Activated T-helper 1 cell treated with anti-CD3 and anti-CD28 coated beads, Interleukin-12 subunit alpha, Interleukin-12 subunit beta, Interleukin-2, Interleukin-4 antibody, amounts not matched to agents 30 ng/mL and 10 ng/mL and 1 ng/mL, durations not matched to agents 14 hours and 24 hours and 36 hours (primary cell): ENCODE measurements around the gene SLC25A11. TPM values are rescaled to one million over a fixed set of nuclear protein-coding genes. Genes with fewer than 3 reads are reported as not detected.

ENCODE experiments used
- DNase-seq: peaks from one replicate; pipeline ENCODE4 v3.0.0; 2021; ENCODE audit warnings: low spot score
- H3K27ac Mint-ChIP-seq: one replicate; pipeline ENCODE4 v1.8.0; 2021; ENCODE audit warnings: mild to moderate bottlenecking, mixed read lengths
- H3K27me3 Mint-ChIP-seq: one replicate; pipeline ENCODE4 v1.8.0; 2022; ENCODE audit warnings: mild to moderate bottlenecking, moderate library complexity, mixed read lengths; ENCODE audit not compliant: insufficient read depth
- H3K36me3 Mint-ChIP-seq: one replicate; pipeline ENCODE4 v1.8.0; 2021; ENCODE audit warnings: low read depth, mixed read lengths
- H3K4me1 Mint-ChIP-seq: one replicate; pipeline ENCODE4 v1.8.0; 2021; ENCODE audit warnings: low read depth, mixed read lengths
- H3K4me3 Mint-ChIP-seq: one replicate; pipeline ENCODE4 v1.8.0; 2021; ENCODE audit warnings: mild to moderate bottlenecking, moderate library complexity, mixed read lengths
- H3K9me3 Mint-ChIP-seq: one replicate; pipeline ENCODE4 v1.8.0; 2021; ENCODE audit warnings: mixed read lengths
- intact Hi-C: fragments of 100-400 bp; cut with micrococcal nuclease; formaldehyde crosslinking; loops from one replicate; pipeline ENCODE4 v1.15.1; 2024
- total RNA-seq: library from RNA; stranded (reverse); gene quantifications from 2 replicates; pipeline ENCODE4 v1.2.3, GENCODE V29; 2022

Gene SLC25A11
- total RNA-seq, 1 donor from 2014 or later, result 116 TPM

DNA sequence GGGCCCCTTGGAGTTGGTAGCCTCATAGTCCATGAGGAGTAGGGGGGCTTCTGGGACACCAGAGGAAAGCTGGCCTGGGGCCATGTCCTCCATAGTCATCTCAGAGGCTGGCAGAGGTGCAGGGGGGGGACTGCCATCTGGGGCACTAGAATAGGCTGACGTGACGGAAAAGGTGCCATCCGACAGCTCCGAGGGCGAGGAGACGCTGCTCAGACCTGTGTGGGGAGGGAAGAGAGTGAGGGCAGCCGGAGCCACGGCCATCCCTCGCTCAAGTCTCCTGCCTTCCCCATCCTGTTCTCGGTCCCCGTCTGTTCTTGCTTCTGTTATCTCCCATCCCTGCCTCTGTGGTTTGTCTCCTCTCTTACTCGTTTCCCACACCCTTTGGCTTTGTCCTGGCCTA, 32.5 kb upstream of the SLC25A11 start:
- Mint-ChIP-seq H3K36me3 (peaks cover 51% of the 10 kb centered on the region), H3K27me3 (no peaks in the 10 kb centered on the region), H3K4me1 (peaks cover 27% of the 10 kb centered on the region), H3K4me3 (no peak overlapping the region), H3K9me3 (no peaks in the 10 kb centered on the region), H3K27ac (peak overlapping the region; percentile 19)
- intact Hi-C loops, result no loop called here
- DNase-seq, result no peak

GRCh38 chr17:4971826-4972225, 32.0 kb upstream of the SLC25A11 start:
- H3K4me3 Mint-ChIP-seq, result no peak overlapping the region
- H3K4me1 Mint-ChIP-seq, result peaks cover 27% of the 10 kb centered on the region
- no peaks in the 10 kb centered on the region for H3K27me3 Mint-ChIP-seq
- H3K9me3 Mint-ChIP-seq, result no peaks in the 10 kb centered on the region
- peaks cover 48% of the 10 kb centered on the region for H3K36me3 Mint-ChIP-seq
- H3K27ac Mint-ChIP-seq, result no peak overlapping the region
- intact Hi-C loops, result no loop called here
- DNase-seq, result no peak

DNA sequence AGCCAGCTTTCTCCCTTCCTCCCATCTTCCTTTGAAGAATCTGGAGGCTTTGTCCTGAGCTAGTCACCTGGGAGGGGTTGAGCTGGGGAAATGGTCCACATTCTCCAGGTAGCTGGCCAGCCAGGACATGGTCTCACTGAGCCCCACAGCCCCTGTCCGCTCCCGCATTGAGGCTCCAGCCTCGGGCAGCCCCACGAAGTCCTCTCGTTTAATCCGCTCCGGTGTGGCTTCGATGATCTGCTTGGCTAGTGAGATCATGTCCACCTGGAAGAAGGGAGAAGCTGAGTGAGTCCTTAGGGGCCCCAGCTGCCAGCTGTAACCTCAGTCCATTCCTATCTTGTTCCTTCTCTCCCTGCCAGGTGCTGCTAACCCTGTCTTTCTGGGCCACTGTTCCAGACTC, 30.4 kb upstream of the SLC25A11 start:
- Mint-ChIP-seq H3K4me1 (peaks cover 37% of the 10 kb centered on the region), H3K4me3 (peak overlapping the region; percentile 48), H3K36me3 (peaks cover 51% of the 10 kb centered on the region), H3K27me3 (no peaks in the 10 kb centered on the region), H3K27ac (peak overlapping the region; percentile 86), H3K9me3 (no peaks in the 10 kb centered on the region)
- intact Hi-C loops, result no loop called here
- no peak for DNase-seq

DNA sequence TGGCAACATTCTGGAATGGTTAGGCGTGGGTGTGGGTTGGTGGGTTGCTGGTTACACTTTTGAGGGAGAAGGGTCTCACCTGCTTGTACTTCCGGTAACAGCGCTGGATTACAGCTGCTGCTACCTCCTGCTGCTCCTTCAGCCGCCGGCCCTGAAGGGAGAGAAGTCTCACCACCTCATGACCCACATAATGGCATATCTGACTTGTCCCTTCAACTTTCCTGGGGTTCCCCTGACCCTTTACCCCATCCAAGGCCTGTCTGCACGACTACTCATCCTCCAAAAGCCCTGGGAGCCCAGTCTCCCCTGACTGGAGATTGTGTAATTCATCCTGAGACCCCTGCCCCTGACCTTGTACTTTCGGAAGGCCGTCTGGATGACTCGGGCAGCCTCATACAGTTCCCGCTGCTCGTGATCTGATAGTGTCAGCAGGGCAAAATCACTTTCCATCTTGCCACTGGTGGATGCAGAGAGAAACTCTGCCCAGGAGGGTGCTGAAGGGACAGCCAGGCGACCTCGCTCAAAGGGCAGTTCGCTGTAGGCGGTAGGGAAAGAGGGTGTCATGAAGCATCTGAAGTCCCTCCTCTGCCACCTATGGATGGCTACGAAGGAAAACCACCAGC, 29.8 kb upstream of the SLC25A11 start:
- Mint-ChIP-seq H3K27me3 (no peaks in the 10 kb centered on the region), H3K4me1 (peaks cover 40% of the 10 kb centered on the region), H3K27ac (no peak overlapping the region), H3K4me3 (no peak overlapping the region), H3K9me3 (no peaks in the 10 kb centered on the region), H3K36me3 (peaks cover 48% of the 10 kb centered on the region)
- no peak for DNase-seq
- intact Hi-C loops, result loop anchor here (1.0 to 10.0 kb wide), 3 partner anchors 28 to 1075 kb away; partner anchors contain the start of genes CAMKK1, INCA1, KIF1C and RABEP1

GRCh38 chr17:4969047-4969550, 29.3 kb upstream of the SLC25A11 start:
- no peak overlapping the region for H3K4me3 Mint-ChIP-seq
- peaks cover 40% of the 10 kb centered on the region for H3K4me1 Mint-ChIP-seq
- H3K27ac Mint-ChIP-seq, result no peak overlapping the region
- DNase-seq, result no peak
- peaks cover 43% of the 10 kb centered on the region for H3K36me3 Mint-ChIP-seq
- H3K27me3 Mint-ChIP-seq, result no peaks in the 10 kb centered on the region
- no peaks in the 10 kb centered on the region for H3K9me3 Mint-ChIP-seq
- intact Hi-C loops, result loop anchor here (1.0 to 10.0 kb wide), 3 partner anchors 28 to 1074 kb away; partner anchors contain the start of genes CAMKK1, INCA1, KIF1C and RABEP1

DNA sequence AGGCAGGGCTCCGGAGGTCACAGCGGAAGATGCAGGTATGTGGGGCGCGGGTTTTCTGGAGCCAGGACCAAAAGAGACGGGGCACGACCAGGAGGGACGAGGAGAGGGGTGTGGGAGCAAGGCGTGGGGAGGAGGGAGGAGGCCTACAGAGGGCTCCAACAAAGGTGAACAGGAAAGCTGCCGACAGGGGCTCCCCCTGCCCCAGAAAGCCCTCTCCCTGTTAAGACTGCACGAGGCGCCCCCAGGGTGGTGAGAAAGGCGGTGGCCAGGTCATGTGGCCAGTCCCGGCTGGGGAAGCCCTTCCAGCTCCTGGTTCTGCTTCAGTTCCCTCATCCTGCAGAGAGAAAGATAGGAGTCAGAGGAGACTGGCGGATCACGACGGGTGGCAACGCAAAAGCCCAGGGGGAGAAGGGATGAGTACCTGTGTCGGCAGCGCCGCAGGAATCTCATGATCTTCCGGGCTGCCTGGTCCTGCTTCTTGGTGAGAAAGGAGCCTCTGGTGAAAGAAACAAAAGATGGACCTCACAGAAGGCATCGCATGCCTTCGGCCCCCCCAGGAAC, 28.7 kb upstream of the SLC25A11 start:
- peaks cover 40% of the 10 kb centered on the region for H3K4me1 Mint-ChIP-seq
- peaks cover 40% of the 10 kb centered on the region for H3K36me3 Mint-ChIP-seq
- H3K27ac Mint-ChIP-seq, result no peak overlapping the region
- intact Hi-C loops, result loop anchor here (1.0 to 10.0 kb wide), 3 partner anchors 29 to 1074 kb away; partner anchors contain the start of genes CAMKK1, INCA1, KIF1C and RABEP1
- no peaks in the 10 kb centered on the region for H3K9me3 Mint-ChIP-seq
- no peak overlapping the region for H3K4me3 Mint-ChIP-seq
- no peak for DNase-seq
- no peaks in the 10 kb centered on the region for H3K27me3 Mint-ChIP-seq

- DNase-seq, result peak; percentile 93
- Mint-ChIP-seq H3K27me3 (no peaks in the 10 kb centered on the region), H3K27ac (peak within 1 kb of the TSS; percentile 79), H3K4me3 (no peak within 1 kb of the TSS), H3K4me1 (peaks cover 40% of the 10 kb centered on the region), H3K9me3 (no peaks in the 10 kb centered on the region), H3K36me3 (peaks cover 37% of the 10 kb centered on the region)
- intact Hi-C loops, result loop anchor here (1.0 to 10.0 kb wide), 10 partner anchors 12 to 1073 kb away; partner anchors contain the start of genes ARRB2, CAMKK1, CAMTA2 and PFN1
These were observed 28.0 kb upstream of the SLC25A11 start, which contains the start of gene SPAG7 for GRCh38 chr17:4967539-4968485. SPAG7 (minus strand) TSS chr17:4967817; CDS start chr17:4967804, 13 bp downstream.

DNA sequence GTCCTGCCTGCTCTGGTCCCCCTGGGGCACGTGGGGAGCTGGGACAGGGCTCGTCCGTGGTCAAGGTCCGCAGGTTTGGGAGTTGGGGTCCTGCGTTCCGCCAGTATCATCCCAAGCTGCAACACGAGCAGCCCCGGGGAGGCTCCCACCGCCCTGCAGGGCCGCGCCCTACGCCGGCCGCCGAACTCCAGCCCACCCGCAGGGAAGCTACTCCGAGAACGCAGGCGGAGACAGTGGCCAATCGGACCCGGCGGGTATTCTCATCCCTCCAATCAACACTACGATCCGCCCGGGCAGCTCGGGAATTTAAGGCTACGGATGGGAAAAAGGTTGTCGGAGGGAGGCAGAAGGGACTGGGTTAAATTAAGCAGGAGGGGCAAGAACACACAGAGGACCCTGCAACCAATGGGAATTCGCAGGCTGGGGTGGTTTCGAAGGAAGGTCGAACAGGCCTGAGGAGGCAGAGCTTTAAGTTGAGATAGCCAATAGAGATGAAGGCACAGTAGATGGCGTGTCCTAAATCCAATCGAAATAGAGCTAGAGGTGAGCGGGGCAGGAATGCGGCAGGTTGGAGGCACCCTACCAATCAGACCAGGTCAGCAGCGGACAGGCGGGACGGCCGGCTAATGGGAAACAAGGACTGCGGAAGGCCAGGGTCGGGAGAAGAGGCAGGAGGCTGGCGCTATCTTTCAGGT, 27.1 kb upstream of the SLC25A11 start:
- no peak overlapping the region for H3K4me3 Mint-ChIP-seq
- no peaks in the 10 kb centered on the region for H3K9me3 Mint-ChIP-seq
- intact Hi-C loops, result loop anchor here (1.0 to 10.0 kb wide), 10 partner anchors 13 to 1072 kb away; partner anchors contain the start of genes ARRB2, CAMKK1, CAMTA2 and PFN1
- no peaks in the 10 kb centered on the region for H3K27me3 Mint-ChIP-seq
- peak; percentile 95 for DNase-seq
- no peak overlapping the region for H3K27ac Mint-ChIP-seq
- H3K4me1 Mint-ChIP-seq, result peaks cover 40% of the 10 kb centered on the region
- peaks cover 32% of the 10 kb centered on the region for H3K36me3 Mint-ChIP-seq

GRCh38 chr17:4965311-4965986, 25.6 kb upstream of the SLC25A11 start:
- peak overlapping the region; percentile 45 for H3K4me3 Mint-ChIP-seq
- H3K27me3 Mint-ChIP-seq, result no peaks in the 10 kb centered on the region
- no peaks in the 10 kb centered on the region for H3K9me3 Mint-ChIP-seq
- H3K36me3 Mint-ChIP-seq, result peaks cover 27% of the 10 kb centered on the region
- no peak for DNase-seq
- peaks cover 31% of the 10 kb centered on the region for H3K4me1 Mint-ChIP-seq
- intact Hi-C loops, result loop anchor here (5.0 to 10.0 kb wide), 2 partner anchors 317 to 1071 kb away; partner anchors contain the start of genes CAMKK1 and RABEP1
- H3K27ac Mint-ChIP-seq, result no peak overlapping the region

- intact Hi-C loops, result loop anchor here (10.0 kb wide), 1 partner anchor 1066 kb away; the partner anchor contains the start of gene CAMKK1
- H3K27ac Mint-ChIP-seq, result no peak overlapping the region
- DNase-seq, result no peak
- peaks cover 4% of the 10 kb centered on the region for H3K4me1 Mint-ChIP-seq
- no peak overlapping the region for H3K4me3 Mint-ChIP-seq
- H3K27me3 Mint-ChIP-seq, result no peaks in the 10 kb centered on the region
- H3K36me3 Mint-ChIP-seq, result peaks cover 22% of the 10 kb centered on the region
- no peaks in the 10 kb centered on the region for H3K9me3 Mint-ChIP-seq
These were observed 20.6 kb upstream of the SLC25A11 start for GRCh38 chr17:4960279-4960922.

DNA sequence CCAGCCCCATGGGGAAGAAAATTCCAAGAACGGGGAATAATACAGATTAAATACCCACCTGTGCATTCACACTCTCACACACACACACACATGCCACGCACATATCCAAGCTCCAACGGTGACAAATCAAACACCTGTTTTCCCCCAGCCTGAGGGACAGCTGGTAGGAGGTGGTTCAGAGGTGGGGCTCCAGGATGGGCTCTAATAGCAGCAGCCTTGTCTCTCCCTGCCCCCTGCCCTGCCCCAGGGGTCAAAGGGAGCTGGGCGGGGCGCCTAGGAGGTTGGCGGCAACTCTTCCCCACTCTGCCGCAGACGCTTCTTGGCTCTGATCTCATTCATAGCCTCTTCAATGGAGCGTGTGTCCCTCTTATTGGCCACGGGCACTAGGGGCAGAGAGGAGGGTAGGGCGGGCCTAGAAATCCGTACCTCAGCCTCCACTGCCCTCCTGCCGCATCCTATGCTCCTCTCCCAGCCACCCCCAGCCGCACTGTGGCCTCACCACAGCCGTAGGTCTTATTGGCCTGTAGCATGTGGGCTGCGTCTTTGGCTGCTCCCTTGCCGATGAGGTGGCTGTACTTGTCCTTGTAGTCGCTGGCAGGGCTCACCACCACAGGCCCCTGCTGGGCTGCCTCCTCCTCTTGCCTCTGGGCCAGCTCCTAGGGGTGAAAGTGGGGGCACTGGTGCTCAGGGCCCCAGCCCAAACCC, 19.6 kb upstream of the SLC25A11 start:
- intact Hi-C loops, result no loop called here
- DNase-seq, result no peak
- H3K27ac Mint-ChIP-seq, result no peak overlapping the region
- H3K4me3 Mint-ChIP-seq, result no peak overlapping the region
- peaks cover 19% of the 10 kb centered on the region for H3K36me3 Mint-ChIP-seq
- no peaks in the 10 kb centered on the region for H3K4me1 Mint-ChIP-seq
- H3K27me3 Mint-ChIP-seq, result no peaks in the 10 kb centered on the region
- H3K9me3 Mint-ChIP-seq, result no peaks in the 10 kb centered on the region
